ENCODE measurements around the gene SPRR4. TPM values are rescaled to one million over a fixed set of nuclear protein-coding genes. Genes with fewer than 3 reads are reported as not detected.

Gene SPRR4
- total and polyA plus RNA-seq, 11 donors: not detected

DNA sequence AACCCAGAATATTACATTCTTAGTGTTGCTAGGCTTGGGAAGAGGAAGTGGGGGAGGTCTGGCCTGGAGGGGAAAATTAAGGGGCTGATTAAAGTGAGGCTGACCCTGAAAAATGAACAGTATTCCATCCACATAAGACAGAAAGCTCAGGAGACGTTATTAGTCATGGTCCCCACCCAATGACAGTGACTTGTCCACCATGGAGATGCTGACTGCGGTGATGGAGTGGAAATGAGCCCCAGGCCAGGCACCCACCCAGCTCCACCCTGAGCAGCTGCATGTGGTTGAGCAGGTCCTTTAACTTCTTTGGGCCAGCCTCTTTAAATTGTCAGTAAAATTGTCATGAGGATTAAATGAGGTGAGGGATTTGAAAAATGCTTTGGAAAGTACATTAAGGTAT, 1.4 kb upstream of the SPRR4 start:
- intact Hi-C loops (cut with DNase I): no loop called here
- Histone ChIP-seq H3K4me3 (no peak overlapping the region), H3K9me3 (no peaks in the 10 kb centered on the region), H3K27me3 (peaks cover 0 to 6% (median 0%) of the 10 kb centered on the region in 9 donors), H3K36me3 (no peaks in the 10 kb centered on the region), H3K27ac (no peak overlapping the region), H3K4me1 (no peaks in the 10 kb centered on the region)
- ATAC-seq (no peak), DNase-seq (no peak)
- TF ChIP-seq, protein P1, sequence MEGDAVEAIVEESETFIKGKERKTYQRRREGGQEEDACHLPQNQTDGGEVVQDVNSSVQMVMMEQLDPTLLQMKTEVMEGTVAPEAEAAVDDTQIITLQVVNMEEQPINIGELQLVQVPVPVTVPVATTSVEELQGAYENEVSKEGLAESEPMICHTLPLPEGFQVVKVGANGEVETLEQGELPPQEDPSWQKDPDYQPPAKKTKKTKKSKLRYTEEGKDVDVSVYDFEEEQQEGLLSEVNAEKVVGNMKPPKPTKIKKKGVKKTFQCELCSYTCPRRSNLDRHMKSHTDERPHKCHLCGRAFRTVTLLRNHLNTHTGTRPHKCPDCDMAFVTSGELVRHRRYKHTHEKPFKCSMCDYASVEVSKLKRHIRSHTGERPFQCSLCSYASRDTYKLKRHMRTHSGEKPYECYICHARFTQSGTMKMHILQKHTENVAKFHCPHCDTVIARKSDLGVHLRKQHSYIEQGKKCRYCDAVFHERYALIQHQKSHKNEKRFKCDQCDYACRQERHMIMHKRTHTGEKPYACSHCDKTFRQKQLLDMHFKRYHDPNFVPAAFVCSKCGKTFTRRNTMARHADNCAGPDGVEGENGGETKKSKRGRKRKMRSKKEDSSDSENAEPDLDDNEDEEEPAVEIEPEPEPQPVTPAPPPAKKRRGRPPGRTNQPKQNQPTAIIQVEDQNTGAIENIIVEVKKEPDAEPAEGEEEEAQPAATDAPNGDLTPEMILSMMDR (IDR thresholded peaks at IDR 0.05): no peak
- no peak for TF ChIP-seq POLR2A (IDR thresholded peaks at IDR 0.05)
- WGBS, 4 donors: 60 to 73% (median 71%) methylated on average over 2 of the region's 2 CpGs

GRCh38 chr1:152972196-152972886, 1.9 kb downstream of the SPRR4 start:
- H3K27ac ChIP-seq: no peak overlapping the region
- DNase-seq (no peak), ATAC-seq (no peak)
- 71 to 74% (median 72%) methylated on average over 4 of the region's 4 CpGs for WGBS, 4 donors
- H3K9me3 ChIP-seq: no peaks in the 10 kb centered on the region
- no peak for TF ChIP-seq POLR2A (IDR thresholded peaks at IDR 0.05)
- TF ChIP-seq, protein P1 (IDR thresholded peaks at IDR 0.05): no peak
- H3K4me3 ChIP-seq: no peak overlapping the region
- H3K4me1 ChIP-seq: no peaks in the 10 kb centered on the region
- H3K36me3 ChIP-seq: no peaks in the 10 kb centered on the region
- H3K27me3 ChIP-seq: peaks cover 0 to 4% (median 0%) of the 10 kb centered on the region in 9 donors
- intact Hi-C loops (cut with DNase I): no loop called here

- no peaks in the 10 kb centered on the region for H3K9me3 ChIP-seq
- peaks cover 0 to 4% (median 0%) of the 10 kb centered on the region in 9 donors for H3K27me3 ChIP-seq
- WGBS, 4 donors: 54 to 74% (median 71%) methylated on average over 1 of the region's 1 CpG
- DNase-seq: no peak
- intact Hi-C loops (cut with DNase I): no loop called here
- H3K36me3 ChIP-seq: no peaks in the 10 kb centered on the region
- no peaks in the 10 kb centered on the region for H3K4me1 ChIP-seq
- TF ChIP-seq, protein P1 (IDR thresholded peaks at IDR 0.05): no peak
- TF ChIP-seq POLR2A (IDR thresholded peaks at IDR 0.05): no peak
- no peak for ATAC-seq
- no peak overlapping the region for H3K4me3 ChIP-seq
- H3K27ac ChIP-seq: no peak overlapping the region
Observed at GRCh38 chr1:152976688-152977087, 6.2 kb downstream of the SPRR4 start.

GRCh38 chr1:152977614-152978013, 7.2 kb downstream of the SPRR4 start:
- Histone ChIP-seq H3K9me3 (no peaks in the 10 kb centered on the region), H3K27me3 (peaks cover 0 to 6% (median 0%) of the 10 kb centered on the region in 9 donors), H3K4me3 (no peak overlapping the region), H3K36me3 (no peaks in the 10 kb centered on the region), H3K27ac (no peak overlapping the region), H3K4me1 (no peaks in the 10 kb centered on the region)
- no peak for ATAC-seq
- TF ChIP-seq, protein P1 (IDR thresholded peaks at IDR 0.05): no peak
- TF ChIP-seq POLR2A (IDR thresholded peaks at IDR 0.05): no peak
- intact Hi-C loops (cut with DNase I): no loop called here
- no peak for DNase-seq
